ENCODE results near the gene ANO1. TPM values are rescaled to one million over a fixed set of nuclear protein-coding genes. Genes with fewer than 3 reads are reported as not detected.

ANO1 gene
- polyA plus RNA-seq, 3 donors: not detected

DNA sequence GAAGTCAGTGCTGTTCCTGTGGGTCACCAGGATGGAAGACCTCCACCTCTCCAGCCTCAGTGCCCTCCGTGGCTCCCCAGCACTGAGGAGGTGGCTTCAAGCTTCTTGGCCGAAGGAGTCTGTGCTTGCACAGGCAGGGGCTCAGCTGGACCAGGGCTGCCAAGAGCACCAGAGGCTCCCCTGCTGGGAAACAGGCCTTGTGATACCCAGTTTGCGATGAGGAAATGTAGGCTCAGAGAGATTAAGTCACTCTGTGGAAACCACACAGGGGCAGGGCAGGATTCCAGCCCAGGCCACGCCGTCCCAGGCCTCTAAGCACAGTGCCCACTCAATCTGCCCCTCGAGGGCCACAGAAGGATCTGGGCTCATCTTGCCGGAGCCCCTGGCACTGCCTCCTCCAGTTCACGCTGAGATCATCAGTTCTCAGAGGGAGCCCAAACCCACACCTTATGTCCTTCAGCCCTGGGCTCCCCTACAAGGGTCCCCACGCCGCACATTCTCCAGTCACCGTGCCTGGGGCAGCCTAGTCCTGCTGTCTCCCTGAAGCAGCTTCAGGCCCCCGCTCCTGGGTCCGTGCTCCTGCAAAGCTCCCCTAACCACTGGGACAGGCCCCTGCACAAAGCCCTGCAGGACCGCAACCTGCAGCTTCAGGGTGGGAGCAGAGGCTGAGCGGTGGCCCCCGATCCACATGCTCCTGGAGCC, 21.6 kb downstream of the ANO1 start:
- Histone ChIP-seq H3K36me3 (replicated peaks in 1 of 2; ENCODE audit: control insufficient read depth in 1 of 2, insufficient read depth in 2 of 2, low read length in 2 of 2) (no peaks in the 10 kb centered on the region), H2AFZ (ENCODE audit: insufficient read depth, low read depth, low read length, poor library complexity, severe bottlenecking) (no peak overlapping the region), H3K27ac (ENCODE audit: low read depth in 1 of 2, low read length in 2 of 2) (no peak overlapping the region), H3K9me3 (replicated peaks in 1 of 2; ENCODE audit: control insufficient read depth in 1 of 2, insufficient read depth in 1 of 2, low read length in 2 of 2) (no peaks in the 10 kb centered on the region), H3K79me2 (ENCODE audit: insufficient read depth, low read length) (no peaks in the 10 kb centered on the region), H3K9ac (ENCODE audit: insufficient read depth, low read length, poor library complexity, severe bottlenecking) (no peak overlapping the region), H3K4me3 (replicated peaks in 1 of 3; ENCODE audit: low read depth in 2 of 3, low read length in 3 of 3) (no peak overlapping the region), H3K4me1 (ENCODE audit: control insufficient read depth in 1 of 2, insufficient read depth in 2 of 2, low read length in 2 of 2) (no peaks in the 10 kb centered on the region), H3K4me2 (replicated peaks; ENCODE audit: extremely low read depth, low read length, poor library complexity, severe bottlenecking) (no peak overlapping the region), H3K27me3 (ENCODE audit: control insufficient read depth in 2 of 2, insufficient read depth in 2 of 2, low read length in 2 of 2) (no peaks in the 10 kb centered on the region), H4K20me1 (ENCODE audit: insufficient read depth, low read length) (no peaks in the 10 kb centered on the region)
- TF ChIP-seq, protein P1, sequence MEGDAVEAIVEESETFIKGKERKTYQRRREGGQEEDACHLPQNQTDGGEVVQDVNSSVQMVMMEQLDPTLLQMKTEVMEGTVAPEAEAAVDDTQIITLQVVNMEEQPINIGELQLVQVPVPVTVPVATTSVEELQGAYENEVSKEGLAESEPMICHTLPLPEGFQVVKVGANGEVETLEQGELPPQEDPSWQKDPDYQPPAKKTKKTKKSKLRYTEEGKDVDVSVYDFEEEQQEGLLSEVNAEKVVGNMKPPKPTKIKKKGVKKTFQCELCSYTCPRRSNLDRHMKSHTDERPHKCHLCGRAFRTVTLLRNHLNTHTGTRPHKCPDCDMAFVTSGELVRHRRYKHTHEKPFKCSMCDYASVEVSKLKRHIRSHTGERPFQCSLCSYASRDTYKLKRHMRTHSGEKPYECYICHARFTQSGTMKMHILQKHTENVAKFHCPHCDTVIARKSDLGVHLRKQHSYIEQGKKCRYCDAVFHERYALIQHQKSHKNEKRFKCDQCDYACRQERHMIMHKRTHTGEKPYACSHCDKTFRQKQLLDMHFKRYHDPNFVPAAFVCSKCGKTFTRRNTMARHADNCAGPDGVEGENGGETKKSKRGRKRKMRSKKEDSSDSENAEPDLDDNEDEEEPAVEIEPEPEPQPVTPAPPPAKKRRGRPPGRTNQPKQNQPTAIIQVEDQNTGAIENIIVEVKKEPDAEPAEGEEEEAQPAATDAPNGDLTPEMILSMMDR (IDR thresholded peaks at IDR 0.05): no peak
- no peaks in the 10 kb centered on the region for H3K4me1 Mint-ChIP-seq
- peaks cover 0 to 3% (median 0%) of the 10 kb centered on the region in 7 donors for H3K9me3 Mint-ChIP-seq
- intact Hi-C loops (cut with micrococcal nuclease): no loop called here
- peak overlapping the region in 1 of 7 donors; percentile 79 for H3K27ac Mint-ChIP-seq
- H3K4me3 Mint-ChIP-seq: no peak overlapping the region
- no peak for DNase-seq
- WGBS (ENCODE audit: insufficient coverage): 93% methylated on average over 12 of the region's 16 CpGs
- peaks cover 4 to 7% (median 7%) of the 10 kb centered on the region in 3 donors for H3K27me3 Mint-ChIP-seq (ENCODE audit: low read depth in 3 of 3)
- H3K36me3 Mint-ChIP-seq: no peaks in the 10 kb centered on the region

DNA sequence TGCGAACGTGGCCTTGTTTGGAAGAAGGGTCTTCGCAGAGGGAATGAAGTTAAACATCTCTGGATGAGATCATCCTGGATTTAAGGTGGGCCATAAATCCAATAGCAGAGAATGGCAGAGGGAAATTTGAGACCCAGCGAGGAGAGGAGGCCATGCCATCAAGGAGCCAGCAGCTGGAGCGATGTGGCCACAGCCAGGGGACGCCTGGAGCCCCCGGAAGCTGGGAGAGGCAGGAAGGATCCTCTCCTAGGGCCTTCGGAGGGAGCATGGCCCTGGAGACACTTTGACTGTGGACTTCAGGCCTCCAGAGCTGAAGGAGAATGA, 22.1 kb downstream of the ANO1 start:
- 84% methylated on average over 7 of the region's 8 CpGs for WGBS (ENCODE audit: insufficient coverage)
- H4K20me1 ChIP-seq (ENCODE audit: insufficient read depth, low read length): no peaks in the 10 kb centered on the region
- peaks cover 4 to 7% (median 7%) of the 10 kb centered on the region in 3 donors for H3K27me3 Mint-ChIP-seq (ENCODE audit: low read depth in 3 of 3)
- H3K36me3 Mint-ChIP-seq: no peaks in the 10 kb centered on the region
- H3K27ac ChIP-seq (ENCODE audit: low read depth in 1 of 2, low read length in 2 of 2): no peak overlapping the region
- no peak overlapping the region for H3K9ac ChIP-seq (ENCODE audit: insufficient read depth, low read length, poor library complexity, severe bottlenecking)
- peaks cover 0 to 1% (median 0%) of the 10 kb centered on the region in 7 donors for H3K9me3 Mint-ChIP-seq
- no peak overlapping the region for H3K4me3 Mint-ChIP-seq
- H3K79me2 ChIP-seq (ENCODE audit: insufficient read depth, low read length): no peaks in the 10 kb centered on the region
- H3K4me2 ChIP-seq (replicated peaks; ENCODE audit: extremely low read depth, low read length, poor library complexity, severe bottlenecking): no peak overlapping the region
- TF ChIP-seq, protein P1 (IDR thresholded peaks at IDR 0.05): no peak
- H3K9me3 ChIP-seq (replicated peaks in 1 of 2; ENCODE audit: control insufficient read depth in 1 of 2, insufficient read depth in 1 of 2, low read length in 2 of 2): no peaks in the 10 kb centered on the region
- H3K27me3 ChIP-seq (ENCODE audit: control insufficient read depth in 2 of 2, insufficient read depth in 2 of 2, low read length in 2 of 2): no peaks in the 10 kb centered on the region
- no peaks in the 10 kb centered on the region for H3K36me3 ChIP-seq (replicated peaks in 1 of 2; ENCODE audit: control insufficient read depth in 1 of 2, insufficient read depth in 2 of 2, low read length in 2 of 2)
- intact Hi-C loops (cut with micrococcal nuclease): no loop called here
- DNase-seq: no peak
- no peak overlapping the region for H3K4me3 ChIP-seq (replicated peaks in 1 of 3; ENCODE audit: low read depth in 2 of 3, low read length in 3 of 3)
- H2AFZ ChIP-seq (ENCODE audit: insufficient read depth, low read depth, low read length, poor library complexity, severe bottlenecking): no peak overlapping the region
- peak overlapping the region in 1 of 7 donors; percentile 79 for H3K27ac Mint-ChIP-seq
- H3K4me1 ChIP-seq (ENCODE audit: control insufficient read depth in 1 of 2, insufficient read depth in 2 of 2, low read length in 2 of 2): no peaks in the 10 kb centered on the region
- no peaks in the 10 kb centered on the region for H3K4me1 Mint-ChIP-seq
